RWPE2 (cell line): ENCODE data around the gene CCSER2.

ENCODE experiments used
- ATAC-seq: fragments of 200-7000 bp; cut with Tn5 transposase; 3 replicates; pipeline ENCODE4 v1.9.1; 2021; ENCODE audit warnings: low read depth
- DNase-seq: peaks from one replicate; pipeline ENCODE4 v3.0.0-alpha.2; 2020; ENCODE audit warnings: low spot score
- H3K27ac ChIP-seq: fragments of 450-650 bp; 2 replicates; pipeline ENCODE4 v1.5.1; 2017; ENCODE audit warnings: mild to moderate bottlenecking; ENCODE audit not compliant: poor library complexity, severe bottlenecking
- H3K27me3 ChIP-seq: fragments of 250-450 bp; sonication (Bioruptor Pico); 2 replicates; pipeline ENCODE4 v1.5.1; 2021; ENCODE audit warnings: mild to moderate bottlenecking, moderate library complexity; ENCODE audit not compliant: insufficient read depth, poor library complexity, severe bottlenecking
- H3K36me3 ChIP-seq: fragments of 250-450 bp; sonication (Bioruptor Pico); 2 replicates; pipeline ENCODE4 v1.5.1; 2020; ENCODE audit warnings: low read depth, mild to moderate bottlenecking, moderate library complexity
- H3K4me1 ChIP-seq: fragments of 250-450 bp; sonication (Bioruptor Pico); 2 replicates; pipeline ENCODE4 v1.5.1; 2021; ENCODE audit warnings: mild to moderate bottlenecking, moderate library complexity; ENCODE audit not compliant: insufficient read depth, poor library complexity, severe bottlenecking
- H3K4me3 ChIP-seq: fragments of 250-450 bp; sonication (Bioruptor Pico); 2 replicates; pipeline ENCODE4 v1.5.1; 2021; ENCODE audit warnings: mild to moderate bottlenecking, moderate library complexity; ENCODE audit not compliant: severe bottlenecking
- H3K9me3 ChIP-seq: fragments of 250-450 bp; sonication (Bioruptor Pico); 2 replicates; pipeline ENCODE4 v1.5.1; 2021; ENCODE audit warnings: mild to moderate bottlenecking, moderate library complexity; ENCODE audit not compliant: severe bottlenecking
- CTCF ChIP-seq: fragments of 450-650 bp; IDR thresholded peaks from one replicate; pipeline ENCODE4 v1.5.1; 2017; ENCODE audit warnings: mild to moderate bottlenecking, moderate library complexity; ENCODE audit not compliant: poor library complexity, severe bottlenecking

Gene CCSER2

GRCh38 chr10:84290235-84290634 is 38.2 kb upstream of the CCSER2 start:
- no peak for TF ChIP-seq CTCF
- ATAC-seq, result no peak

GRCh38 chr10:84291384-84291783 is 37.0 kb upstream of the CCSER2 start:
- Histone ChIP-seq H3K36me3 (no peaks in the 10 kb centered on the region), H3K4me3 (no peak overlapping the region), H3K27me3 (no peaks in the 10 kb centered on the region), H3K4me1 (no peaks in the 10 kb centered on the region), H3K9me3 (no peaks in the 10 kb centered on the region), H3K27ac (no peak overlapping the region)
- no peak for DNase-seq
- peak; percentile 70 for ATAC-seq
- TF ChIP-seq CTCF, result no peak

More at GRCh38 chr10:84290235-84290634, 38.2 kb upstream of the CCSER2 start:
- no peak for DNase-seq
- Histone ChIP-seq H3K36me3 (no peaks in the 10 kb centered on the region), H3K27me3 (no peaks in the 10 kb centered on the region), H3K4me3 (no peak overlapping the region), H3K4me1 (no peaks in the 10 kb centered on the region), H3K9me3 (no peaks in the 10 kb centered on the region), H3K27ac (no peak overlapping the region)

- H3K4me1 ChIP-seq, result no peaks in the 10 kb centered on the region
- no peaks in the 10 kb centered on the region for H3K9me3 ChIP-seq
- ATAC-seq (no peak), DNase-seq (no peak)
- TF ChIP-seq CTCF, result no peak
- H3K4me3 ChIP-seq, result no peak overlapping the region
- H3K36me3 ChIP-seq, result no peaks in the 10 kb centered on the region
- H3K27ac ChIP-seq, result no peak overlapping the region
- H3K27me3 ChIP-seq, result no peaks in the 10 kb centered on the region
Measured at GRCh38 chr10:84292502-84292901, 35.9 kb upstream of the CCSER2 start.

- DNase-seq (no peak), ATAC-seq (no peak)
- H3K27me3 ChIP-seq, result no peaks in the 10 kb centered on the region
- H3K4me1 ChIP-seq, result no peaks in the 10 kb centered on the region
- H3K27ac ChIP-seq, result no peak overlapping the region
- H3K4me3 ChIP-seq, result no peak overlapping the region
- H3K9me3 ChIP-seq, result no peaks in the 10 kb centered on the region
- H3K36me3 ChIP-seq, result no peaks in the 10 kb centered on the region
- TF ChIP-seq CTCF, result no peak
Measured at GRCh38 chr10:84293171-84293570, 35.2 kb upstream of the CCSER2 start.

GRCh38 chr10:84293574-84294016 is 34.8 kb upstream of the CCSER2 start:
- Histone ChIP-seq H3K9me3 (no peaks in the 10 kb centered on the region), H3K27me3 (no peaks in the 10 kb centered on the region), H3K27ac (no peak overlapping the region), H3K36me3 (no peaks in the 10 kb centered on the region), H3K4me3 (no peak overlapping the region), H3K4me1 (no peaks in the 10 kb centered on the region)
- DNase-seq, result no peak
- TF ChIP-seq CTCF, result no peak
- no peak for ATAC-seq
